Measurements from ENCODE around the gene KIF23. TPM values are rescaled to one million over a fixed set of nuclear protein-coding genes. Genes with fewer than 3 reads are reported as not detected.

The KIF23 gene
- total RNA-seq, 1 experiment from 2014 or later = 77.3 TPM

DNA sequence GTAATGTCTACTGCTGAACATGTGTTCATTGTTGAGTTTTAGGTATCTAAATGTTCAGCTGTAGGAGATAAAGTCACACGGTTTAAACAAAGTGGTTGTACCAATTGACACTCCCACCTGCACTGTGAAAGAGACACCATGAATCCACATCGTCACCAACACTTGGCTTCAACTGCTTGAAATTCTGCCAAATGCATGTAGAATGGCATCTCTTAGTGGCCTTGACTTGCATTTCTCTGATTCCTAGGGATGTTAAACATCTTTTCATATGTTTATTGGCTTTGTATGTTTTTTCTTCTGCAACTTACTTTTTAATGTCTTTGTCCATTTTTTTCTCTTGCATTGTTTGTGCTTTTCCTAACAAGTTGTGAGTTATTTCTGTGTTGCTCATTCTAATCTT, 81.9 kb downstream of the KIF23 start:
- no peak overlapping the region for H3K4me3 ChIP-seq (ENCODE audit: low read length)
- no peaks in the 10 kb centered on the region for H3K4me1 ChIP-seq (ENCODE audit: insufficient read depth, low read length)
- POLR2A ChIA-PET (ENCODE audit: unreplicated experiment) = no interaction called here
- H3K27me3 ChIP-seq (ENCODE audit: low read length) = no peaks in the 10 kb centered on the region
- TF ChIP-seq EZH2 (IDR thresholded peaks at IDR 0.05; ENCODE audit: low read length, unreplicated experiment) = no peak
- no peak for TF ChIP-seq EZH2phosphoT487 (IDR thresholded peaks at IDR 0.05; ENCODE audit: borderline replicate concordance, low read length)
- TF ChIP-seq, protein P1, sequence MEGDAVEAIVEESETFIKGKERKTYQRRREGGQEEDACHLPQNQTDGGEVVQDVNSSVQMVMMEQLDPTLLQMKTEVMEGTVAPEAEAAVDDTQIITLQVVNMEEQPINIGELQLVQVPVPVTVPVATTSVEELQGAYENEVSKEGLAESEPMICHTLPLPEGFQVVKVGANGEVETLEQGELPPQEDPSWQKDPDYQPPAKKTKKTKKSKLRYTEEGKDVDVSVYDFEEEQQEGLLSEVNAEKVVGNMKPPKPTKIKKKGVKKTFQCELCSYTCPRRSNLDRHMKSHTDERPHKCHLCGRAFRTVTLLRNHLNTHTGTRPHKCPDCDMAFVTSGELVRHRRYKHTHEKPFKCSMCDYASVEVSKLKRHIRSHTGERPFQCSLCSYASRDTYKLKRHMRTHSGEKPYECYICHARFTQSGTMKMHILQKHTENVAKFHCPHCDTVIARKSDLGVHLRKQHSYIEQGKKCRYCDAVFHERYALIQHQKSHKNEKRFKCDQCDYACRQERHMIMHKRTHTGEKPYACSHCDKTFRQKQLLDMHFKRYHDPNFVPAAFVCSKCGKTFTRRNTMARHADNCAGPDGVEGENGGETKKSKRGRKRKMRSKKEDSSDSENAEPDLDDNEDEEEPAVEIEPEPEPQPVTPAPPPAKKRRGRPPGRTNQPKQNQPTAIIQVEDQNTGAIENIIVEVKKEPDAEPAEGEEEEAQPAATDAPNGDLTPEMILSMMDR (conservative IDR thresholded peaks at IDR 0.05; ENCODE audit: low read depth, low read length) = no peak
- H3K36me3 ChIP-seq (ENCODE audit: low read depth, low read length) = no peaks in the 10 kb centered on the region
- H3K27ac ChIP-seq (ENCODE audit: low read length) = no peak overlapping the region
- no peak for ATAC-seq
- no peaks in the 10 kb centered on the region for H3K79me2 ChIP-seq (ENCODE audit: low read length)
- H3K4me2 ChIP-seq (ENCODE audit: low read length) = no peak overlapping the region
- no peaks in the 10 kb centered on the region for H4K20me1 ChIP-seq (ENCODE audit: low read length)
- H3K9ac ChIP-seq (ENCODE audit: low read length) = no peak overlapping the region
- no peaks in the 10 kb centered on the region for H3F3A ChIP-seq (ENCODE audit: low read length, unreplicated experiment)
- no TSS peak for BruUV-seq (replicated peaks)
- DNase-seq = no peak
- H3K9me2 ChIP-seq (replicated peaks; ENCODE audit: low read length) = no peaks in the 10 kb centered on the region
- intact Hi-C loops (cut with micrococcal nuclease) = no loop called here
- CTCF ChIA-PET = no interaction called here
- no peaks in the 10 kb centered on the region for H3K9me3 ChIP-seq (ENCODE audit: low read length)
- H2AFZ ChIP-seq (ENCODE audit: low read length) = no peak overlapping the region

DNA sequence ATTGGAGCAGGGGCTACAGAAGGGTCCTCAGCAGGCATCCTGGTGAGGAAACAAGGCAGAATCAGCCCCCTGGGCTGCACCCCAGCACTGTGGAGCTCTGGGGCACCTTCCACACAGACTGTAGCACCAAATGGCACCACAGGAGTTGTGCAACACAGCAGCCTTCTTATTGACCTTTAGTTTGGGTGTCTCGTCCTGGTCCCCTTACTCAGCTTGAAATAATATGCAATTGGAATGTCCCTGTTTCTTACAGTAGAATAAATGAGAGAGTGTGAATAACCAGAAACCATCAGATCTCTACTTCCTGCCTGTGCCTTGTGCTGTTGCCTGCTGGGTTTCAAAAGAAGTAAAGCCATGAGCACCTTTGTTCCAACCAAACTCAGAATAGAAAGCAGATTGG, 82.9 kb downstream of the KIF23 start:
- no peaks in the 10 kb centered on the region for H3K9me2 ChIP-seq (replicated peaks; ENCODE audit: low read length)
- H3K27me3 ChIP-seq (ENCODE audit: low read length) = no peaks in the 10 kb centered on the region
- no peaks in the 10 kb centered on the region for H3K9me3 ChIP-seq (ENCODE audit: low read length)
- no peak overlapping the region for H3K4me2 ChIP-seq (ENCODE audit: low read length)
- H3K4me1 ChIP-seq (ENCODE audit: insufficient read depth, low read length) = no peaks in the 10 kb centered on the region
- no peaks in the 10 kb centered on the region for H3K79me2 ChIP-seq (ENCODE audit: low read length)
- intact Hi-C loops (cut with micrococcal nuclease) = no loop called here
- no peak overlapping the region for H3K4me3 ChIP-seq (ENCODE audit: low read length)
- no peaks in the 10 kb centered on the region for H3F3A ChIP-seq (ENCODE audit: low read length, unreplicated experiment)
- no peak overlapping the region for H2AFZ ChIP-seq (ENCODE audit: low read length)
- TF ChIP-seq EZH2 (IDR thresholded peaks at IDR 0.05; ENCODE audit: low read length, unreplicated experiment) (no peak), EZH2phosphoT487 (IDR thresholded peaks at IDR 0.05; ENCODE audit: borderline replicate concordance, low read length) (no peak)
- TF ChIP-seq, protein P1 (conservative IDR thresholded peaks at IDR 0.05; ENCODE audit: low read depth, low read length) = no peak
- ATAC-seq = no peak
- POLR2A ChIA-PET (ENCODE audit: unreplicated experiment) = no interaction called here
- BruUV-seq (replicated peaks) = no TSS peak
- CTCF ChIA-PET = no interaction called here
- no peak for DNase-seq
- H3K27ac ChIP-seq (ENCODE audit: low read length) = no peak overlapping the region
- no peaks in the 10 kb centered on the region for H4K20me1 ChIP-seq (ENCODE audit: low read length)
- no peaks in the 10 kb centered on the region for H3K36me3 ChIP-seq (ENCODE audit: low read depth, low read length)
- no peak overlapping the region for H3K9ac ChIP-seq (ENCODE audit: low read length)

DNA sequence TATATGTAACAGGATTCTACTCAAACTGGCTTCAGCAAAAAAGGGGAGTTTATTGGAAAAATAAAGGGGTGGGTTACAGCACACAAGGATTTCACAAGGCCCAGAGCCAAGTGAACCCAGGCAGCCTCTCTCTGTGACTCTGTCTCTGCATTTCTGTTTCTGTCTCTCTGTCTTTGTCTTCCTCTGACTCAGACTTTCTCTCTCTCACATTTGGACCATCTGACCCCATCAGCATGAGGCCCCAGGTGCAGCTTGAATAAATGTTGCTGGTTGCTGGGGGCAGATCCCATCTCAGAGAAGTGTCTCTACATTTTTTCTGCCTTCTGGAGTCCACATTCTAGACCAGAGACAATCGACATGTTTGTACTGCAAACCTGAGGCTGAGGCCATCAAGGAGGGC, 83.5 kb downstream of the KIF23 start:
- no peak overlapping the region for H3K4me3 ChIP-seq (ENCODE audit: low read length)
- H2AFZ ChIP-seq (ENCODE audit: low read length) = no peak overlapping the region
- no peaks in the 10 kb centered on the region for H4K20me1 ChIP-seq (ENCODE audit: low read length)
- DNase-seq (no peak), ATAC-seq (no peak)
- TF ChIP-seq EZH2phosphoT487 (IDR thresholded peaks at IDR 0.05; ENCODE audit: borderline replicate concordance, low read length) (no peak), EZH2 (IDR thresholded peaks at IDR 0.05; ENCODE audit: low read length, unreplicated experiment) (no peak)
- TF ChIP-seq, protein P1 (conservative IDR thresholded peaks at IDR 0.05; ENCODE audit: low read depth, low read length) = no peak
- POLR2A ChIA-PET (ENCODE audit: unreplicated experiment) = no interaction called here
- H3K36me3 ChIP-seq (ENCODE audit: low read depth, low read length) = no peaks in the 10 kb centered on the region
- no peak overlapping the region for H3K27ac ChIP-seq (ENCODE audit: low read length)
- CTCF ChIA-PET = no interaction called here
- no TSS peak for BruUV-seq (replicated peaks)
- H3F3A ChIP-seq (ENCODE audit: low read length, unreplicated experiment) = no peaks in the 10 kb centered on the region
- H3K9ac ChIP-seq (ENCODE audit: low read length) = no peak overlapping the region
- no peak overlapping the region for H3K4me2 ChIP-seq (ENCODE audit: low read length)
- H3K9me3 ChIP-seq (ENCODE audit: low read length) = no peaks in the 10 kb centered on the region
- H3K79me2 ChIP-seq (ENCODE audit: low read length) = no peaks in the 10 kb centered on the region
- H3K4me1 ChIP-seq (ENCODE audit: insufficient read depth, low read length) = no peaks in the 10 kb centered on the region
- H3K27me3 ChIP-seq (ENCODE audit: low read length) = no peaks in the 10 kb centered on the region
- H3K9me2 ChIP-seq (replicated peaks; ENCODE audit: low read length) = no peaks in the 10 kb centered on the region
- intact Hi-C loops (cut with micrococcal nuclease) = no loop called here

Other genes with a start within 250 kb of the KIF23 start
- 12.2 and 16.5 TPM in 2 replicates for gene PAQR5, start 115.4 kb upstream of the KIF23 start, total RNA-seq (2014; rRNA removed)
- gene RPLP1, start 38.5 kb downstream of the KIF23 start, total RNA-seq (2014; rRNA removed) = 216 and 253 TPM in 2 replicates